Mucosa of gallbladder (tissue), 1 donor: ENCODE data around the gene SLC25A42. TPM values are rescaled to one million over a fixed set of nuclear protein-coding genes. Genes with fewer than 3 reads are reported as not detected.
"Not testable (repeated sequence)": the region's sequence is repeated elsewhere in the genome, so short reads cannot be mapped to it uniquely, and the experiment has no call there.

ENCODE experiments used
- DNase-seq: peaks from one replicate; pipeline ENCODE4 v3.0.0-alpha.2; 2020; ENCODE audit warnings: low spot score
- total RNA-seq: library from RNA; stranded (reverse); gene quantifications from one replicate; pipeline ENCODE4 v1.2.1, GENCODE V29; 2021
- donor health status: DM: no; HTN: no; CAD: no.

The SLC25A42 gene
- total RNA-seq, 1 donor from 2014 or later, result 10.5 TPM

DNA sequence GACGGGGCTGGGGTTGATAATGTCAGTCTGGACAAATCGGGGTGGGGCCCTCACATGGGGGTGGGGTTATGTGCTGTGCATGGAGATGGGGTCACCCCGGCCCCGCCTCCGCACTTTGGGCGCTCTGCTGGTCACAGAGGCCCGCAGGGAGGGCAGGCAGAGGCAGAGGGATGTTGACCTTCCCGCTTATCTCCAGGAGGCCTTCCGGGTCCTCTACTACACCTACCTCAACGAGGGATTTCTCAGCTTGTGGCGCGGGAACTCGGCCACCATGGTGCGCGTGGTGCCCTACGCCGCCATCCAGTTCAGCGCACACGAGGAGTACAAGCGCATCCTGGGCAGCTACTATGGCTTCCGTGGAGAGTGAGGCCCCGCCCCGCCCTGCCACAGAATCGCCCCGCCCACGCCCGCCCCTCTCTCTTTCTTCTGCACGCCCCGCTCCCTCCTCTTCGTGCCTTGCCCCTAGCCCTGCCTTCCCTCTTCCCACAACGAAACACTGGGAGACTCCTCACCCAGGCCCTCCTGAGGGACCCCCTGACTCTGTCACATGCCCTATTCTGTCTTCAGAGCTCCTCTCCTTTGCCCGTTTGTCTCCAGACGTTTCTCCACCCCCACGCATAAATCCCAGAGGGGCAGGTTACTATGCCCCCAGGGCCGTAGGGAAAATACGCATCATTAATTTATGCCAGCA lies 41.7 kb downstream of the SLC25A42 start:
- peak; percentile 64 for DNase-seq

DNA sequence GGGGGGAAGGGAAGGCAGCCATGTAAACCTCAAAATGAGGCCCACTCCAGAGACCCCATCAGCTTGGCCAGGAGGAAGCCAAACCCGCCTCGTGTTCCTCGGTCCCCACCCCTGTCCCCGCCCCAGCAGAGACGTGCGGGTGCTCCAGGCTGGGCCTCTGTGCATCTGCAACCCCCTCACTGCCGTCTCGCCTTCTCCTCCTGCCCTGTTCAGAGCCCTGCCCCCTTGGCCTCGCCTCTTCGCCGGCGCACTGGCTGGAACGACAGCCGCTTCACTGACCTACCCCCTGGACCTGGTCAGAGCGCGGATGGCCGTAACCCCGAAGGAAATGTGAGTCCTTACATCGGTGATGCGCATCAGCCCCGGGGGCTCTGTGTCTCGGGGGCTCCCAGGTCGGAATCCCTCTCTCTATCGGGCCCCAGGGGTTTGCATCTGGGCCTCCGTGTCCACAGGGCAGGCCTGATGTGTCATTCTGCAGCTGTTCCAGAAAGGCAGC lies 42.3 kb downstream of the SLC25A42 start:
- DNase-seq, result no peak

DNA sequence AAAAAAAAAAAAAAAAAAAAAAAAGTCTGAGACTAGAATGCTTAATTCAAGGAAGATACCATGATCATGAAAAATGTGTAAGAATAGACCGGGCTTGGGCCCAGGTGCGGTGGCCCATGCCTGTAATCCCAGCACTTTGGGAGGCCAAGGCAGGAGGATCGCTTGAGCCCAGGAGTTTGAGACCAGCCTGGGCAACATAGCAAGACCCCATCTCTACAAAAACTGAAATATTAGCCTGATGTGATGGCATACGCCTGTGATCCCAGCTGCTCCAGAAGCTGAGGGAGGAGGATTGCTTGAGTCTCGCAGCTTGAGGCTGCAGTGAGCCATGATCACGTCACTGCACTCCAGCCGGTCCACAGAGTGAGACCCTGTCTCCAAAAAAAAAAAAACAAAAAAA lies 43.1 kb downstream of the SLC25A42 start:
- not testable (repeated sequence) for DNase-seq

DNA sequence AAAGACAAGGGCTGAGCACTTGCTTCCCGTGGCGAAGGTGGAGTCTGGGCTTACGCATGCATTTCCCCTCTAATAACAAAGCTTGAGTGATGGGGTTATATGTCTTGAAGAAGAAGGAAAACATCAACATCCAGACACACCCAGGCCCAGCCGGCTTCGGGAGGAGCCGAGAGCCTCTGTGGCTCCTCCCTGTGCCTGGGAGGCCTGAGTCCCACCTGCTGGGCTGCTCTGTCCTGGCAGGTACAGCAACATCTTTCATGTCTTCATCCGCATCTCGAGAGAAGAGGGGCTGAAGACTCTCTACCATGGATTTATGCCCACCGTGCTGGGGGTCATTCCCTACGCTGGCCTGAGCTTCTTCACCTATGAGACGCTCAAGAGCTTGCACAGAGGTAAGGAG lies 43.9 kb downstream of the SLC25A42 start:
- DNase-seq, result no peak

DNA sequence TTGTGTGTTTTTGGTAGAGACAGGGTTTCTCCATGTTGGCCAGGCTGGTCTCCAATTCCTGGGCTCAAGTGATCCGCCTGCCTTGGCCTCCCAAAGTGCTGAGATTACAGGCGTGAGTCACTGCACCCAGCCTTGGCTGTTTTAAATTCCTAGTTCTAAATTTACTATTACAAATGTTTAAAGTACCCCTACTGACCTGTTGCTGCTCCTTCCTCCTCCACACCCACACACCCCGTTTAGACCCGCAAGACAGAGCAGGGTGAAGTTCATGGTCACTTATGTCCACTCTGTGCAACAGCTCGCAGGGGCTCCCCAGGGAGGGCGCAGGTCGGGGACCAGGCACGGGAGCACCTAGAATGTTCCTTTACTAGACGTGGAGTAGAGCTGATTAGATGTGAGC lies 45.8 kb downstream of the SLC25A42 start:
- no peak for DNase-seq

DNA sequence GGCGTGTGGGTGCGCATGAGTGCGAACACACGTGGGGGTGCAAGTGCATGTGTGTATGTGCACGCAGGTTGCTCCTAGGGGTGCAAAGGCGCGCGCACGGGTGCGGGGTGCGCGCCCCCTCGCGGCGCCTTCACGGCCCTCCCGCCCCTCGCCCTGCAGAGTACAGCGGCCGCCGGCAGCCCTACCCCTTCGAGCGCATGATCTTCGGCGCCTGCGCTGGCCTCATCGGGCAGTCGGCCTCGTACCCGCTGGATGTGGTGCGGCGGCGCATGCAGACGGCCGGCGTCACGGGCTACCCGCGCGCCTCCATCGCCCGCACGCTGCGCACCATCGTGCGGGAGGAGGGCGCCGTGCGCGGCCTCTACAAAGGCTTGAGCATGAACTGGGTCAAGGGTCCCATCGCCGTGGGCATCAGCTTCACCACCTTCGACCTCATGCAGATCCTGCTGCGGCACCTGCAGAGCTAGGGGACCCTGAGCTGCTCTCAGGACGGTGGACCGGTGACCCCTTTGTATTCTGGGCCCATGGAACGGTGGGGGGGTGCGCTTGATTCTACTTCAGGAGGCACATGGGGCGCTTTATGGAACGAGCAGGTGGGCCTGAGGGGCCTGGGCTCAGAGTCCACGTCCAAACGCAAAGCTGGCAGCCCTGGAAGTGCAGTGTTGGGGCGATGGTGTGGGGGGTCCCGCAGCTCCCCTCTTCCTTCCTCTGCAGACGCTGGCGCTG lies 46.8 kb downstream of the SLC25A42 start:
- no peak for DNase-seq

DNA sequence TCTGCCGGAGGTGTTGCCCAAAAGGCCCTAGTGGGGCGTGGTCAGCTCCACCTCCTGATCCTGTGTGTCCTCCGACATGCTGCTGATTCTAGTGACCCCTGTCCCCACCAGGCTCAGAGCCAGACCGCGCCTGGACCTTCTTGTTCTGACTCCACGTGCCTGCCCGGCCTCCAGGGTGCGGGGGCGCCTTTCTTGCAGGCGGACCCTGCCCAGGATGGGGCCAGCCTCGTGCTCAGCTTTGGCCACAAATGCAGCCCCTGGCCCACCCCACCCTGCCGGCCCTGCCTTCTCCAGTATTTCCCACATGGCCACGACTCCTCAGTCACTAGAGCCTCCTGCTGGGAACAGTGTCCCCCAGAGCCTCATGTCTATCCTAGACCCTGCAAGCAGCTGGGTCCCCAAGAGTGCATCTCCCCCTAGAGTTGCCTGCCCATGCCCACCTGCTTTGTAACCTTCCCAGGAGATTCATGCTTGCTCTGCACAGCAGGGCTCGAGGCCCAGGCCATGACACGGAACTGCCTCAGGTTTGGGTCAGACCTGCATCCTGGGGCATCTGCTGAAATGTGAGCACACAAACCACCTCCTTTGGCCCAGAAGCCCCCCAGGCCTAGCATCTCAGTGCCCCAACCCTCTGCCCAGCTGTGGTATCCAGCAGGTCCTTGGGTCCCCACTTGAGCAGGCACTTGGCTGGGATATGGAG lies 47.5 kb downstream of the SLC25A42 start:
- no peak for DNase-seq

DNA sequence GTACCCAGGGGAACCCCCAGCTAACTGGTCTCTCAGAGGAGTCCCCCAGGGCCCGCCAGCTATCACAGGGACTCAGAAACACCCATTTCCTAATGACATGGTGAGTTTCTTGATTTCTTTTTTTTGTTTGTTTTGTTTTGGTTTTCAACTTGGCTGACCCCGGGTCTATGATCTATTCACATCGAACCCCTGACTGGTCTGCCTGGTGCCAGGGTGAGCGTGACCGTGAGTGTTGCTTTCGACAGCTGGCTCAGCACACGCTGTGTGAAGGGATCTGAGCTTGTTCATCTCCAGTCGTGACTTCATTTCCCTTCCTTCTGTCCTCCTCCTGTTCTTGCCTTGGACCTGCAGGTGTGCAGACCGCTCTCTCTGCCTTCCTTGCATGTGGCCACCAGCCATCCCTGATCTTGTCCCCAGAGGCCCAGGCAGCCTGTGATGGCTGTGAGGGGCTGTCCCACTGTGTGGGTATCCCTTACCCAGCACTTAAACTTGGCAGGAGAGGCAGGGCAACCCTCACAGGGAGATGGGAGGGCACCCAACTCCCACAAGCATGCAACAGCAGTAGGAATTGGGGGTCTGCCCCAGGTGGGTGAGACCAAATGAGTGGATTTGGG lies 48.3 kb downstream of the SLC25A42 start:
- no peak for DNase-seq

DNA sequence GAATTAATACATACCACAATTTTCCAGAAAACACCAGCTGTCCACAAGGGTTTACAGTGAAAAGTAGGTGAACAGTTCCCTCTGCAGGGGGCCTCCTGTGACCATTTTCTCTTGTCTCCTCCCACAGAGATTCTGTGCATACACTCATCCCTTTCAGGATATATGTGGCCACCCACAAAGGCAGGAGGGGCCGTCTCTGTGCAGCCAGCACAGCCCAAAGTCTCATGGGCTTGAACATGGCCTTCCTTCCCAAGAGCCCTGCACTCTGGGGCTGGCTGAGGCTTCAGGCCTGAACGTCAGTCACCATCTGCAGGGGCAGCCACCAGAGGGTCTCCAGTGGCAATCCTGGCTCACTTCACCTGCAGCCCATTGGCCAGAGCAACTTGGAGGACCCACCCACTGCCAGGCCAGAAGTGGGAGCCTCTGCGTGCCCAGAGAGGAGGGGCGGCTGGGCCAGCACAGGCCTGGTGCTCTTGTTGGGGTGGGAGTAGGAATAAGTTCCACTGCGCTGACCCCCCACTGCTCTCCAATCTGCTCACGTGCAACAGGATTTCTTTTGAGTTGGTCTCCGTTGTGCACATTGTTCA lies 49.3 kb downstream of the SLC25A42 start:
- no peak for DNase-seq

DNA sequence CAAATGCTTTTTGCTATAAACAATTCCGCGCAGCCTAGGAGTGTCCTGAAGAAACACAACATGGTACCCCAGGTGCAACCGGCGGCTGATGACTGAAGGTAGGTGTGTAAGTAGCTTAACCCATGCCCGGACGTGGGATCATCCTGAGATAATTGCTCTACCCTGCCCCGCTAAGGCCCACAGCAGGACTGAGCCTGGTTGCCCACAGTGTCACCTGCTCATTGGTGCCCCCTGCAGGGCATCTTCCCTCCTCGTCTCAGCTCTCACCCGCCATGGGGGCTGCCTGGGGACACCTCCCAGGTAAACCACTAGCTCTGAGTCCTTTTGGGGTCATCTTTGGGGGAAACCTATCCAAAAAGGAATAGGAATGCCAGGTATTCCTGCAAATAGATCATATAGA lies 52.2 kb downstream of the SLC25A42 start:
- no peak for DNase-seq

DNA sequence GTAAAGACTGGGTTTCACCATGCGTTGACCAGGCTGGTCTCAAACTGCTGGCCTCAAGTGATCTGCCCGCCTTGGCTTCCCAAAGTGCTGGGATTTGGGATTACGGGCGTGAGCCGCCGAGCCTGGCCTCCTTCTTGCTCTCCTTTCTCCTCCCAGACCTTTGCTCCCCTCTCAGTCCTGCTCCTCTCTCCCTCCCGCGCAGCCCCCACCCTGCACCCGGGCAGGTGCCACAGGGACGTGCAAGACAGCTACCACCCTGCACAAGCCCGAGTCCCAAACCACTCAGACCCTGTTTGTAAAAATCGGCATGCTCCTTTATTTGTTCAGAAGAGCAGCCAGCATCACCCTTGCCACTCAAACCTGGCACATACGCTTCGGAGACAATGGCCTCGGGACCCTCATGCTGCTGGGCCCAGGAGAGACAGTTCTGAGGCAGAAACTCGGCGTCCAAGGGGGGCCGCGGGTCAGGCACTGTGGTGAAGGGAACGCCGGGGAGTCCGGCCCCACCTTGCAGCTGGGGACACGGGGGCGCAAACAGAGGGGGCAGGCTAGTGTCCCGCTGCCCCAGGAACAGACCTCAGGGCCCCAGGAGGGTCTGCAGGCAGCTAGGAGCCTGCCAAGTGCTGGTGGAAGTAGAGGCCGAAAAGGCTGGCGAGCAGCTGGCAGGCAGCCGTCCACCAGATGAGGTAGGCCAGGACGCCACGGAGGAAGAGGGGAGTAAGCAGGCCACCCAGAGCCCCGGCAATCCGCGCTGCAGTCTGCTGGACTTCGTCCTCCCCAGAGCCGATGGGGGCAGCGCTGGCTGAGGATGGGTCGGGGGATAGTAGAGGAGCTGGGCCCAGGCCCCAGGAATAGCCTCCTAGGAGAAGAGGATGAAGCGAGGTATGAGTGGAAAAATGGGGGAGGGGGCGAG lies 55.8 kb downstream of the SLC25A42 start:
- DNase-seq, result no peak

DNA sequence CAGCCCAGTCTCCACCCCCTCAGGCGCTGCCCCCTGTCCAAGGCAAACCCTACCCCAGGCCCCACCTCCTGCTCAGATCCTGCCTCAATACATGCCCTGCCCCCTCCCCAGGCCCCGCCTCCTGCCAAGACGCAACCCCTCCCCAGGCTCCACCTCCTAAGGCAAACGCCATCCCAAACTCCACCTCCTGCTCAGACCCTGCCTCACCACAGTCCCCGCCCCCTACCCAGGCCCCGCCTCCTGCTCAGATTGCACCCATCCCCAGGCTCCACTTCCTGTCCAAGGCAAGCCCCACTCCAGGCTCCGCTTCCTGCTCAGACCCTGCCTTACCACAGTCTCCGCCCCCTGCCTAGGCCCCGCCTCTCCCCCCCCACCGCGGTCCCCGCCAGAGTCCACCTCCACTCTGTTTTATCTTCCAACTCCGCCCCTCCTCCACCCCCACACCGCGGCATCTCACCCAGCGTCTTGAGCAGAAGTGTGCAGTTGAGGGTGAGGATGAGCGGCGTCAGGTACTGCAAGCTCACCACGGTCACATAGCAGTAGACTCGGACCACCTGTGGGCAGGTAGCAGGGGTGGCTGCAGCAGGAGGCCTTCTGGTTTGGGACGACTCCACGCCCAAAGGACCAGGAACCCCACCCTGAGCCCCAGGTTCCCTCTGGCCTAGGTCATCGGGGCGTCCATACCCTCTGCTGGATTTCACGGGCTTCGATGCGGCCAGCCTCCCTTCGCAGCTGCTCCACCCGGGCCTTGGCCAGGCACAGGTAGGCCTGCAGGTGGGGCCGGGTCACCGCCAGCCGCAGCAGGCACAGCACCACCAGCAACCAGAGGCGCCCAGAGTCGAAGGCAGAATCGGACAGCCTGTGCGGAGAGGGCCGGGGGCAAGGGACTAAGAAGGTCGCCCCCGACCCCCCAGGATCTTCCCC lies 56.8 kb downstream of the SLC25A42 start:
- peak; percentile 92 for DNase-seq

DNA sequence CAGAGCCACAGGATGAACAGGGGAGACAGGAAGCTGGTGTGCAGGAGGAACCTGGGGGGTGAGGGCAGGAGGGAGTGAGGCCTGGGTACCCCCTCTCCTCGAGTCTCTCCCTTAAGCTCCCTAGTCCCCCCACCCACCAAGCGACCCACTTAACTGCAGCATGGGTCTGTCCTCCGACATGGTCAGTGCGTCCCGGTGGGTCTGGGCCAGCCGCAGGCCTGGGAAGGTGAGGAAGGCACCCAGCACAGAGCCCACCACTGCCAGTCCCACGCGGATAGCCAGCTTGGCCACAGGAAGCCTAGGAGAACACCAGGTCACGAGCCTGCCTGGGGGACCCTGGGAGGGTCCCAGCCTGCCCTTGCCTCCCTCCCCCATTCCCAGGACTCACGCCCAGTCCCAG lies 57.6 kb downstream of the SLC25A42 start:
- no peak for DNase-seq

DNA sequence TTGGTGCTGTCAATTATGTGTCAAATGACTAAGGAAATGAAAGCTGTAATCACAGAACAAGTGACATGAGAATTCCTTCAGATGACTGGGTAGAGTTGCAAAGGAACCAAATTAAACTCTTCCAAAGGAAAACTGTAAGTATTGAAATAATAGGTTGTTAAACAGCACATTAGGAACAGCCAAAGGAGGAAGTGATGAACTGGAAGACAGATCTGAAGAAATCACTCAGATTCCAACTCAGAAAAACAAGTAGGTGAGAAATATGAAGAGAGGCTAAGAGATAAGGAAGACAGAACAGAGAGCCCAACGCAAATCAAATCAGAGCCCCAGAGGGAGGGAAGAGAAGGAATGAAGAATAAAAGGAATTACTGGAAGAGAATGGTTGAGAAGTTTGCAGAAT lies 59.1 kb downstream of the SLC25A42 start:
- no peak for DNase-seq

DNA sequence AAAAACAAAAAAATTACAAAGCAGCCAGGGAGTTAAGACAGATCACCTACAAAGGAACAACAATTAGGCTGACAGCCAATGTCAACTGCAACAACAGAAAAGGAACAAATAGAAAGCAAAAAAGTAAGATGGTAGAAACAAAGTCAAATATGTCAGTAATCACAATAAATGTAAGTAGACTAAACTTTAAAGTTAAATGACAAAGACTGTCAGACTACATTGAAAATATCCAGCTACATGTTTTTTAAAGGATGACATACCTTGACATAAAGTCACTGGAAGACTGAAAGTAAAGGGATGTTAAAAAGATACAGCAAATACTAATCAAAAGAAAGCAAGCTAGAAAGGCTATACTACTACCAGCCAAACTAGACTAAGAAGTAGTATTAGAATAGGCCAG lies 59.6 kb downstream of the SLC25A42 start:
- no peak for DNase-seq

DNA sequence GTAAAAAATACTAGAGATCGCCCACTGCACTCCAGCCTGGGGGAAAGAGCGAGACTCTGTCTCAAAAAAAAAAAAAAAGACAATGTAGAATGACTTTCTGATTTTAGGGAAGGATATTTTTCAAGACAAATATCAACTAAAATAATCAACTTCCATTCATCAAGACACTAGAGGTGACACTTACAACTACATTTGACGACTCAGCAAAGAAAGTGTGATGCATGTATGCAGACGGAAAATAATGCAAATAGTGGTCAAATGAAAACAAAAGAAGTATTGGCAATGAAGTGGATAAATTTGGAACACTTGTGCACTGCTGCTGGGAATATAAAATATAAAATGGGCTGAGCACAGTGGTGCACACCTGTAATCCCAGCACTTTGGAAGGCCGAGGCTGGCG lies 62.3 kb downstream of the SLC25A42 start:
- DNase-seq, result no peak

DNA sequence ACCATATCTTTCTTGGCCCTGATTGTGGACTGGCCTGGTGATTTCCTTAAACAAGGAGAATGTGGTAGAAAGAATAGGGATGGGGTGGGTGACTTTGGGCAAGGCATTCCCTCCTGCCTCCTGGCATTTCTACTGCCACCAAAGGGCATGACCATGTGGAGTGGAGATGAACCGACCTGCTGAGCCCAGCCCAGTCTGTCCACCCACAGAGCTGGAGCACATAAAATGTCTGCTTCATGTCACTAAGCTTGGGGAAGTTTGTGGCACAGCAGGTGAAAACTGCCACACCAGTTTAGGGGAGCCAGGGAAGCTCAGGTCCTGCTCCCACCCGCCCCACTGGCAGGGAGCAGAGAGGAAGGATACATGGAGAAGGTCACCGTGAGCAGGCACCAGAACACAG lies 68.2 kb downstream of the SLC25A42 start:
- DNase-seq, result no peak

DNA sequence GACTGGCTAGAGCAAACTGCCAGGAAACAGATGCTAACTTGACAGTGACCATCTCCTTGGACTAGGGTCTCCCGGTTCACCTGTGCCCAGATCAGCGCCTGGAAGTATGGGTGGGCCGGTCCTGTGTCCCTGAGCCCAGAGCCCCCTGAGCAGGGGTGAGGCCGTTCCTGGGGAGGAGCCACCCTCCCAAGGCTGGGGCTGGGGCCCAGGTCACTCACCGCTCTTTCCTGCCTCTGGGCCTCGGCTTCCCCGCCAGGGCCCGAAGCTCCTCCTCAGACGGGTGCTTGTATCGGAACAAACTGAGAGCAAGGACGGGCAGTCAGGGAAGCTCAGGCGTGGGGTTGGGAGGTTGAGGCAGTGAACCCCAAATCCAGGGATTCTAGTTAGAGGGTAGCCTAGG lies 69.1 kb downstream of the SLC25A42 start:
- no peak for DNase-seq

DNA sequence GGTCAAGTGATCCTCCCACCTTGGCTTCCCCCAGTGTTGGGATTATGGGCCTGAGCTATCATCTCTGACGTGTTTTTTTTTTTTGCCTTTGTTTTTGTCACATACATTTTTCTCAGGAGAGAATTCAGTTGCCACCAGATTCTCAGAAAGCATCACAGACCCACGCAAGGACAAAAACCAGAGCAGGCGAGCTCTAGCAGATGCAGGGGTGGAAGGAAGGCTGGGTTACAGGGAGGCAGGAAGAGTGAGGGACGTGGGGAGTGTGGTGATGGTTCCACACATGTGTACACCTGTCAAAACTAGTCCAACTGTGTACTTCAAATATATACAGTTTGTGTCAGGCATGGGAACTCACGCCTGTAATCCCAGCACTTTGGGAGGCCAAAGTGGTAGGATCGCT lies 70.2 kb downstream of the SLC25A42 start:
- no peak for DNase-seq

DNA sequence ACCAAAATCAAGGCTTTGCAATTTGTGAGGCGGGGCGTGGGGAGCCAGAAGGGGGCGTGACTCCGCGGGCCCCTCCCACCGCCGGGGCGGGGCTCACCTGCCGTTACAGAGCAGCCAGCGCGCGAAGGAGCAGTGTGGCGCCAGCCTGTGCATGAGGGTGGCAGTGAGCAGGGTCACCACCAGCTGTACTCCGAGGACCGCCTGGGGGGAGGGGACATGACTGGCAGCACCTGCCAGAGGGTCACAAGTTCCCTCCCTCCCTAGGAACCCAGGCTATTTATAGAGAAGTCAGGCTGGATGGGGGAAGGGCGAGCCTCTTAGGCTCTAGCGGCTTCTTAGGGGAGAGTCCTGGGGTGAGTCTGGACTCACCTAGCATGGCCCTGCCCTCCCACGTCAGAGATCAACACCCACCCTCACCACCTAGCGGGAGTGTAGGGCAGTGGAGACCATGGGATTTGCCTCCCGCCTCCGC lies 70.9 kb downstream of the SLC25A42 start:
- DNase-seq, result no peak
